Suppressor macrophage treated with lipopolysaccharide for 1 hour (primary cell): ENCODE measurements around the gene AGBL4.

Source experiments
- DNase-seq, 3 donors: peaks; one replicate each; pipeline ENCODE4 v3.0.0-alpha.2; 2020 to 2022

The AGBL4 gene

GRCh38 chr1:48500541-48501450 is 1523.0 kb downstream of the AGBL4 start:
- no peak for DNase-seq

GRCh38 chr1:48499211-48499735 is 1524.5 kb downstream of the AGBL4 start:
- DNase-seq = no peak

GRCh38 chr1:48498096-48498791 is 1525.5 kb downstream of the AGBL4 start:
- DNase-seq = peak; percentile 80 to 89 (median 85)

GRCh38 chr1:48495911-48496310 is 1527.8 kb downstream of the AGBL4 start:
- DNase-seq = no peak

DNA sequence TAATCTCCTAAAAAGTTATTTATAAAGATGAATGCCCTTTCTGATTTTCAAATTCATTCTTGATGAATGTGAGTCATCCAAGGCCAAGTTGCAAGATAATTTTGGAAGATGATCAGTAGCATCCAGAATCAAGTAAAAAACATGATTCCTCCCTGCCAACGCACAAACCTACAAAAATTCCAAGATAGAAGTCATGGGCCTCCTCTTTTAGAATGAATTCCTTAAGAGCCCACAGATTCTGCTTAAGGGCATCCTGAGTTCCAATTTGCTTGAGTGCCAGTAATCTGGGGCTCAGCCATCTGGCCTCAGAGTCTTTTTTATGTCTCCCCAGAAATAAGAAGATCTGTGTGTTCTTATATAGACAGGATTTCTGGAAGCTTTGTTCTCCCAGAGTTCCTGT is 1528.6 kb downstream of the AGBL4 start:
- no peak for DNase-seq

DNA sequence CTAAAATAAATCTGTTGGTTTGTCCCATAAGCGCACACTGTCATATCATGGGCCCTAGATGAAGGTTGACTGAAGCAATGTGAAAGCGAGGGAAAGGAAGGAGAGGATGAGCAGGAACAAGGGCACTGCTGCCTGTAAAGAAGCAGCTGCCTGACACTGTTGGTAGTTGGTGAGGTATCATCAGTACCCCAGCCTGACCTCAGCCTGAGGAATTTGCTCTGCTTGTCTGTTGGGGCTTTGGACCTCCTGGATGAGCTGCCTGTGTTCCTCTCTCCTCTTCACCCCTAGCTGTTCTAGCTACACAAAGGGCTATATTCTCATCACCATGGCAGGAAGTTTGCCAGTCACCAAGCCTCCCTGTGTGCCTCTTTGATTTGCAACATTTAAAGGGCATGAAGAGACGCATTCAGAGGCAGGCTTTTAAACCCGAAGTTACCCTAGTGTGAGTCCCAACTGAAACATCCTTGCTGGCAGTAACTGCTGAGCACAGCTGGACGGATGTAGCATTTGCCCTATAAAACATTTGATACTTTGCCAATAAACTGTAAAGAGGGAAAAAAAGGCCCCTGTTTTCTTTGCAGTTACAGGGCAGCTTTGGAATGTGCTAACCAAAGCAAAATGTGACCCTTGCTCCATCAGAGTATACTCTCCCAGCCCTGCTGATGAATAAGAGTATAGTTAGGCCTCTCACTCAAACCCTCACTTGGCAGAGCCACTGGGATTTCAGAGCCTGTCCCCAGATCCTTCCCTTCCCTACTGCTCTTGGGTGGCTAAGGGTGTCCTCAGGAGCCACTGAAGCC is 1529.6 kb downstream of the AGBL4 start:
- DNase-seq = no peak

DNA sequence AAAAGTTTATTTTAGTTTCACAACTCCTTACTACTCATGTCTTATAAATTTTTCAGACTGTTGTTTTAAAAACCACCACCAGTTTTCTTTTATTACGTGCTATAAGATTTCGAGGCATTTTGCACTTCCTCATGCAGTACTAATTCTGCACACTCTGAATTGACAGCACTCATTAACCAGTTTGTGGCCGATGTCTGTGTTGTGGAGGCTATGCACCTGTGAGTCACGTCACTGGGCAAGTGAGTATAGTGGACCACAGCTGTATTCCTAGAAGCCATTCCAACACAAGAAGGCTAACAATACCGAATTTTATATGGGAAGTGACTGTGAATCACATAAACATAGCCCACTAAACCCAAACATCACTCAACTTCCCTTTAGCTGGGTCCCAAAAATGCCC is 1530.7 kb downstream of the AGBL4 start:
- no peak for DNase-seq

GRCh38 chr1:48492392-48492791 is 1531.4 kb downstream of the AGBL4 start:
- DNase-seq = no peak

DNA sequence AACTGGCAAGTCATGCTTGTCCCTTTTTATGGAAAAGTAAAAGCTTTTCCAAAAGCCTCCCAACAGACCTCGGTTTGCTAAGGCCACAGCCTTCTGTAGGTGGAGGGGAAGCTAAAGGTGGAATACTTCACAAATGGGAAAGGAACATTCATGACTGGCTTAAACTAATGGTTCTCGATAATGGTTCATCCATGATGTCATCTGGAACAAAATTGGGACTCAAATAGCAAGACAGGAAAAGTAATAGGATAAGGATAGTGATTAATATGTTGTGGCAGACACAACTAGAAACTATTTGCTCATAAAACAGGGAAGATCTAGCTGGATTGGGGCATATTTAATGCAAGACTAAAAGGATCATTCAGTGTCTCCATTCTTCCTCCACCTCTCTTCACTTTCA is 1535.0 kb downstream of the AGBL4 start:
- no peak for DNase-seq
